ENCODE results near the gene PLPP7.

PLPP7 gene

GRCh38 chr9:131280660-131281059 is 8.9 kb upstream of the PLPP7 start:
- DNase-seq (ENCODE audit: low read depth in 3 of 3): no peak

GRCh38 chr9:131281119-131281965 is 8.2 kb upstream of the PLPP7 start:
- DNase-seq (ENCODE audit: low read depth in 3 of 3): no peak

GRCh38 chr9:131282175-131282574 is 7.3 kb upstream of the PLPP7 start:
- no peak for DNase-seq (ENCODE audit: low read depth in 3 of 3)

- DNase-seq (ENCODE audit: low read depth in 3 of 3): no peak
Measured at GRCh38 chr9:131282688-131283422, 6.7 kb upstream of the PLPP7 start.

GRCh38 chr9:131284856-131285255 is 4.7 kb upstream of the PLPP7 start:
- DNase-seq (ENCODE audit: low read depth in 3 of 3): no peak

GRCh38 chr9:131287359-131287758 is 2.2 kb upstream of the PLPP7 start:
- DNase-seq (ENCODE audit: low read depth in 3 of 3): no peak

GRCh38 chr9:131288217-131288616 is 1.3 kb upstream of the PLPP7 start:
- DNase-seq (ENCODE audit: low read depth in 3 of 3): no peak

- DNase-seq (ENCODE audit: low read depth in 3 of 3): no peak
Measured at GRCh38 chr9:131290036-131290766, 678 bp downstream of the PLPP7 start.

GRCh38 chr9:131290767-131291370 is 1.3 kb downstream of the PLPP7 start:
- no peak for DNase-seq (ENCODE audit: low read depth in 3 of 3)

- no peak for DNase-seq (ENCODE audit: low read depth in 3 of 3)
Measured at GRCh38 chr9:131291795-131292315, 2.3 kb downstream of the PLPP7 start.

- DNase-seq (ENCODE audit: low read depth in 3 of 3): no peak
Measured at GRCh38 chr9:131292937-131293336, 3.4 kb downstream of the PLPP7 start.

GRCh38 chr9:131296460-131296859 is 6.9 kb downstream of the PLPP7 start:
- no peak for DNase-seq (ENCODE audit: low read depth in 3 of 3)

GRCh38 chr9:131296906-131297500 is 7.5 kb downstream of the PLPP7 start:
- DNase-seq (ENCODE audit: low read depth in 3 of 3): no peak

- DNase-seq (ENCODE audit: low read depth in 3 of 3): no peak
Measured at GRCh38 chr9:131297903-131298302, 8.4 kb downstream of the PLPP7 start.

GRCh38 chr9:131298341-131298740 is 8.8 kb downstream of the PLPP7 start:
- DNase-seq (ENCODE audit: low read depth in 3 of 3): no peak

- DNase-seq (ENCODE audit: low read depth in 3 of 3): no peak
Measured at GRCh38 chr9:131298816-131299215, 9.3 kb downstream of the PLPP7 start.

GRCh38 chr9:131299346-131299960 is 9.9 kb downstream of the PLPP7 start:
- DNase-seq (ENCODE audit: low read depth in 3 of 3): no peak

GRCh38 chr9:131299961-131300347 is 10.4 kb downstream of the PLPP7 start:
- DNase-seq (ENCODE audit: low read depth in 3 of 3): no peak

GRCh38 chr9:131300444-131300843 is 10.9 kb downstream of the PLPP7 start:
- DNase-seq (ENCODE audit: low read depth in 3 of 3): no peak

GRCh38 chr9:131302244-131303075 is 12.9 kb downstream of the PLPP7 start:
- DNase-seq (ENCODE audit: low read depth in 3 of 3): no peak
